Testis (tissue), 2 donors: ENCODE results near the gene FARP1.

ENCODE experiments used
- POLR2A ChIP-seq: fragments of 450-650 bp; IDR thresholded peaks from one replicate; pipeline ENCODE4 v1.6.1; 2017; ENCODE audit warnings: antibody characterized with exemption, mild to moderate bottlenecking, moderate library complexity
- TF ChIP-seq, protein P1 (sequence below), 3 experiments: fragments of 450-650 bp in 2 of 3; fragments of 200-600 bp in 1 of 3; sonication (generic) in 1 of 3; IDR thresholded peaks; one replicate each; pipeline ENCODE4 v1.5.1; 2016 to 2019; ENCODE audit warnings: antibody characterized with exemption in 3 of 3, mild to moderate bottlenecking in 2 of 3, moderate library complexity in 1 of 3

DNA sequence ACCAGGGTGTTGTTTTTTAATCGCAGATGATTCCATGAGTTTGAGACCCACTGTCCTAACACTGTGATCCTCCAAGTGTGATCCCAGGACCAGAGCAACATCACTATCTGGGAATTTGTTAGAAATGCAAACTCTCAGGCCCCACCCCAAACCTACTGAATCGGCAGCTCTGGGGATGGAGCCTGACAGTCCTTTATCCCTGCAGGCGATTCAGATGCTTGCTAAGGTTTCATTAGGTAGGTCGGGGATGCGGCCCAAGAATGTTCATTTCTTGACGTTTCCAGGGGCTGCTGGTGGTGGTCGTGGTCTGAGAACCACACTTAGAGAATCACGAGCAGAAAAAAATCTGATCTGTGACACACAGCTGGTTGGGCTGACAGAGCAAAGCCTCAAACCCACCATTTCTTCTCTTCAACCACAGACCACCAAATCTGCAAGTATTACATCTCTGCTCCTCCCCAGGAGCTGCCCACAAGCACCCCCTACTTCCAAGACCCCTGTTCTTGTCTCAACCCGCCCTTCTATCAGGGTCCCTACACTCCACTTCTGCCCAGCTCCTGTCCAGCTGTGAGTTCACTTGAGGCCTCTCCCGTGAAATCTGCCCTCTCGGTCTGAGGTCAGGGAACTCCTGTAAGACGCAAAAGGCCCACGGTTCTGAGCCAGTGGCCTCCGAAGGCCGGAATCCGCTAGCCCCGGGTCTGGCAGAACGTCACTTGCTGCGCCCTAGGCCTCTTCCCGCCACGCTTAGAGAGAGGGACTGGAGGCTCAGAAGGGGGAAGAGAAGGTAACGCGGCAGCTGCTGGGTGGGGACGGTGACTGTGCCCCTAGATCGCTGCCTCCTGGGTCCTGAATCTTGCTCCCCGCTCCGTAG is 1.1 kb upstream of the FARP1 start:
- TF ChIP-seq, protein P1, sequence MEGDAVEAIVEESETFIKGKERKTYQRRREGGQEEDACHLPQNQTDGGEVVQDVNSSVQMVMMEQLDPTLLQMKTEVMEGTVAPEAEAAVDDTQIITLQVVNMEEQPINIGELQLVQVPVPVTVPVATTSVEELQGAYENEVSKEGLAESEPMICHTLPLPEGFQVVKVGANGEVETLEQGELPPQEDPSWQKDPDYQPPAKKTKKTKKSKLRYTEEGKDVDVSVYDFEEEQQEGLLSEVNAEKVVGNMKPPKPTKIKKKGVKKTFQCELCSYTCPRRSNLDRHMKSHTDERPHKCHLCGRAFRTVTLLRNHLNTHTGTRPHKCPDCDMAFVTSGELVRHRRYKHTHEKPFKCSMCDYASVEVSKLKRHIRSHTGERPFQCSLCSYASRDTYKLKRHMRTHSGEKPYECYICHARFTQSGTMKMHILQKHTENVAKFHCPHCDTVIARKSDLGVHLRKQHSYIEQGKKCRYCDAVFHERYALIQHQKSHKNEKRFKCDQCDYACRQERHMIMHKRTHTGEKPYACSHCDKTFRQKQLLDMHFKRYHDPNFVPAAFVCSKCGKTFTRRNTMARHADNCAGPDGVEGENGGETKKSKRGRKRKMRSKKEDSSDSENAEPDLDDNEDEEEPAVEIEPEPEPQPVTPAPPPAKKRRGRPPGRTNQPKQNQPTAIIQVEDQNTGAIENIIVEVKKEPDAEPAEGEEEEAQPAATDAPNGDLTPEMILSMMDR (IDR thresholded peaks at IDR 0.05), result no peak
- TF ChIP-seq POLR2A, result no peak
